ENCODE results near the gene TRPM3.

The TRPM3 gene

DNA sequence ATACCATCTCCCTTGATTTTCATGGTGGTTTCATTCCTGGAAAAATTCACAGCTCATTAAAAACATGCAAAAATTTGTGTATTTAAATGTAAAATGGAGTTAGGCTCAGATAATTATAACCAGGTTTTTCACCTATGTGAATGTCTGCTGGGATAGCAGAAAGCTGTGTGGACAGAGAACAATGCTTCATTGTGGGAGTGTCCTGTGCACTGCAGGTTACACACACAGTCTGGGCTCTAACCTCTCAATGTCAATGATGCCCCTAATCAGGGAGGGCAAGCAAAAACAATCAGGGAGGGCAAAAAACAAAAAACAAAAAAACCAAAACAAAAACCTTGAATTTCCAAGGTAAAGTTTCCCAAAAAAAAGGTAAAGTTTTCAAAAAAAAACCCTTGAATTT is 548.1 kb downstream of the TRPM3 start:
- no peaks in the 10 kb centered on the region for H3K36me3 ChIP-seq (replicated peaks; ENCODE audit: low read depth, low read length)
- no peak overlapping the region for H2AFZ ChIP-seq (ENCODE audit: low read depth, low read length)
- no peaks in the 10 kb centered on the region for H3K4me1 ChIP-seq (ENCODE audit: low read length)
- H4K20me1 ChIP-seq (ENCODE audit: insufficient read depth, low read length), result no peaks in the 10 kb centered on the region
- no peak overlapping the region for H3K27ac ChIP-seq (ENCODE audit: low read length)
- H3K4me3 ChIP-seq (ENCODE audit: low read length), result no peak overlapping the region
- TF ChIP-seq, protein P1, sequence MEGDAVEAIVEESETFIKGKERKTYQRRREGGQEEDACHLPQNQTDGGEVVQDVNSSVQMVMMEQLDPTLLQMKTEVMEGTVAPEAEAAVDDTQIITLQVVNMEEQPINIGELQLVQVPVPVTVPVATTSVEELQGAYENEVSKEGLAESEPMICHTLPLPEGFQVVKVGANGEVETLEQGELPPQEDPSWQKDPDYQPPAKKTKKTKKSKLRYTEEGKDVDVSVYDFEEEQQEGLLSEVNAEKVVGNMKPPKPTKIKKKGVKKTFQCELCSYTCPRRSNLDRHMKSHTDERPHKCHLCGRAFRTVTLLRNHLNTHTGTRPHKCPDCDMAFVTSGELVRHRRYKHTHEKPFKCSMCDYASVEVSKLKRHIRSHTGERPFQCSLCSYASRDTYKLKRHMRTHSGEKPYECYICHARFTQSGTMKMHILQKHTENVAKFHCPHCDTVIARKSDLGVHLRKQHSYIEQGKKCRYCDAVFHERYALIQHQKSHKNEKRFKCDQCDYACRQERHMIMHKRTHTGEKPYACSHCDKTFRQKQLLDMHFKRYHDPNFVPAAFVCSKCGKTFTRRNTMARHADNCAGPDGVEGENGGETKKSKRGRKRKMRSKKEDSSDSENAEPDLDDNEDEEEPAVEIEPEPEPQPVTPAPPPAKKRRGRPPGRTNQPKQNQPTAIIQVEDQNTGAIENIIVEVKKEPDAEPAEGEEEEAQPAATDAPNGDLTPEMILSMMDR (IDR thresholded peaks at IDR 0.05; ENCODE audit: low read depth, low read length), result no peak
- no peak for TF ChIP-seq EZH2phosphoT487 (IDR thresholded peaks at IDR 0.05; ENCODE audit: low read depth)
- H3K79me2 ChIP-seq (ENCODE audit: low read length), result no peaks in the 10 kb centered on the region
- no peak overlapping the region for H3K9ac ChIP-seq (ENCODE audit: low read length)
- H3K27me3 ChIP-seq (ENCODE audit: low read depth, low read length), result peaks cover 14% of the 10 kb centered on the region
- H3K9me3 ChIP-seq (ENCODE audit: insufficient read depth, low read length), result no peaks in the 10 kb centered on the region
- H3K4me2 ChIP-seq (ENCODE audit: low read length), result no peak overlapping the region

DNA sequence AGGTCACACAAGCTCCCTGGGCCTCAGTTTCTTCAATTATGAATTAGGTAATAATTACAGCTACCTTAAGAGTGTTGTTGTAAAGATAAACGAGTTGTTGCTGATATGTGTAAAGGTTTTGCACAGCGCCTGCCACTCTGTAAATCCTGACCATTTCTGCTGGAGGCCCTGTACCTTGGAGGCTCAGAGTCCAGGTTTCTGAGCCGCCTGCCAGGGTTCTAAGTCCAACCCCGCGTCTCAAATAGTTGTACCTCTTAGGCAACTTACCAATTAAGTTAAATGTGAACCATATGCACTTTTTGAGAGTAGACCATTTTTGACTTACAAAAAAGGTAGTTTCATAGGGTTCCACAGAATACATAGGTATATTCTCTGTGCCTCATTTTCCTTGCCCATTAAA is 550.2 kb downstream of the TRPM3 start:
- Histone ChIP-seq H2AFZ (ENCODE audit: low read depth, low read length) (no peak overlapping the region), H4K20me1 (ENCODE audit: insufficient read depth, low read length) (no peaks in the 10 kb centered on the region), H3K4me3 (ENCODE audit: low read length) (no peak overlapping the region), H3K36me3 (replicated peaks; ENCODE audit: low read depth, low read length) (no peaks in the 10 kb centered on the region), H3K9me3 (ENCODE audit: insufficient read depth, low read length) (no peaks in the 10 kb centered on the region), H3K4me2 (ENCODE audit: low read length) (no peak overlapping the region), H3K9ac (ENCODE audit: low read length) (no peak overlapping the region), H3K4me1 (ENCODE audit: low read length) (no peaks in the 10 kb centered on the region), H3K27me3 (ENCODE audit: low read depth, low read length) (peaks cover 28% of the 10 kb centered on the region), H3K79me2 (ENCODE audit: low read length) (no peaks in the 10 kb centered on the region), H3K27ac (ENCODE audit: low read length) (no peak overlapping the region)
- TF ChIP-seq, protein P1 (IDR thresholded peaks at IDR 0.05; ENCODE audit: low read depth, low read length), result no peak
- no peak for TF ChIP-seq EZH2phosphoT487 (IDR thresholded peaks at IDR 0.05; ENCODE audit: low read depth)

DNA sequence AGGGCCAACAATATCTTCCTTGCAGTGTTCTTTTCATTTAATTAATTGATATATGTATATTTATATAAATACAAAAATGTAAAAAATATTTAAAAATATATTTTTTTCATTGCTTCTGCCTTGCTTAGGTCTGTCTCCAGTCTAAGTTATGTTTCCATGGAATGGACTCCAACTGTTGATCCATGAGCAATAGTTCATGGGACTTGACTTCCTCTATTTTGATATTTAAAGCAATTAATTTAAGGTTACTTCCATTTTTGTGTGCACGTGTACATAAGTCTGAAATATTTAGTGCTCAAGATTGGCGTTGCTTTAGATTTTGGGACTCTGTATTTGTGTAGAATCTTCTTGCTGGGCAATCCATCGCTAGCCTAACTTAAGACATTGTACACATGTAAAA is 551.6 kb downstream of the TRPM3 start:
- H3K79me2 ChIP-seq (ENCODE audit: low read length), result no peaks in the 10 kb centered on the region
- no peak overlapping the region for H3K4me2 ChIP-seq (ENCODE audit: low read length)
- peaks cover 30% of the 10 kb centered on the region for H3K27me3 ChIP-seq (ENCODE audit: low read depth, low read length)
- peaks cover 2% of the 10 kb centered on the region for H3K4me1 ChIP-seq (ENCODE audit: low read length)
- no peaks in the 10 kb centered on the region for H4K20me1 ChIP-seq (ENCODE audit: insufficient read depth, low read length)
- no peaks in the 10 kb centered on the region for H3K36me3 ChIP-seq (replicated peaks; ENCODE audit: low read depth, low read length)
- H3K27ac ChIP-seq (ENCODE audit: low read length), result no peak overlapping the region
- H3K4me3 ChIP-seq (ENCODE audit: low read length), result no peak overlapping the region
- no peak for TF ChIP-seq EZH2phosphoT487 (IDR thresholded peaks at IDR 0.05; ENCODE audit: low read depth)
- TF ChIP-seq, protein P1 (IDR thresholded peaks at IDR 0.05; ENCODE audit: low read depth, low read length), result no peak
- no peak overlapping the region for H3K9ac ChIP-seq (ENCODE audit: low read length)
- H2AFZ ChIP-seq (ENCODE audit: low read depth, low read length), result no peak overlapping the region
- no peaks in the 10 kb centered on the region for H3K9me3 ChIP-seq (ENCODE audit: insufficient read depth, low read length)

DNA sequence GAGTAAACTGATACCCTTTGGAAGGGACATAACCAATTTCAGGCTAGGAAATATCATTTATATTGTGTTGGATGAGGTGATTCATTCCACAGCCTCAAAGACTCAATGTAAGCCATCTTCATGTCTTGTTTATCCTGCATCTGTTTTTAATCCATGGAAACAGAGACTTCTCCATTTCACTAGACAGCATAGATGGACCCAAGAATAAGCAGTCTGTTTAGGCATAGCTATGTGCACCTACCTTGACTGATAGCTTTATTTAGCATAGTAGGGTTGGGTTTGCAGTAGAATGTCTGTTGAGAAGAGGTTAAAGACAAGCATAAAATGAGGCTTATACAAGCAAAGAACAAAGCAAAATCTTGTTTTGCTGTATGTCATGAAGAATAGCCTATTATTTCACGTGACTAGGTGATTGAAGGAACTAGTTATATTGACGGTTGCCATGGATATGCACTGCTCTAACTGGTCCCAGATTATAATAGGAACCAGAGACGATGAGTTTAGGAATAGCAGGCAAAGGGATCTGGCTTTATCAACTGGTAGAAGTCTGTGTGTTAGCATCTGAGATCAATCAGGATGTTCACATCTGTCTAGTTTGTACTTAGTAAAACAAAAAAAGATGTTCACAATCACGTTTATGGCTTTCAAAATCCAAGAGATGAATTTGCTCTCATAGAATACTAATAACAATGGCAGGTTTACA is 552.2 kb downstream of the TRPM3 start:
- TF ChIP-seq, protein P1 (IDR thresholded peaks at IDR 0.05; ENCODE audit: low read depth, low read length), result no peak
- Histone ChIP-seq H3K79me2 (ENCODE audit: low read length) (no peaks in the 10 kb centered on the region), H4K20me1 (ENCODE audit: insufficient read depth, low read length) (no peaks in the 10 kb centered on the region), H3K4me2 (ENCODE audit: low read length) (no peak overlapping the region), H3K9ac (ENCODE audit: low read length) (no peak overlapping the region), H3K27me3 (ENCODE audit: low read depth, low read length) (peaks cover 30% of the 10 kb centered on the region), H2AFZ (ENCODE audit: low read depth, low read length) (no peak overlapping the region), H3K27ac (ENCODE audit: low read length) (no peak overlapping the region), H3K4me3 (ENCODE audit: low read length) (no peak overlapping the region), H3K9me3 (ENCODE audit: insufficient read depth, low read length) (no peaks in the 10 kb centered on the region), H3K36me3 (replicated peaks; ENCODE audit: low read depth, low read length) (no peaks in the 10 kb centered on the region), H3K4me1 (ENCODE audit: low read length) (peaks cover 8% of the 10 kb centered on the region)

Data from OCI-LY3 (cell line).